ENCODE results near the gene HSD11B1.

Gene HSD11B1

GRCh38 chr1:209755926-209756614 is 51.4 kb downstream of the HSD11B1 start, which contains the start of gene TRAF3IP3:
TRAF3IP3 (plus strand) TSS chr1:209756053; CDS start chr1:209760040, 3,987 bp downstream.
- H2BK12ac ChIP-seq (ENCODE audit: low read length): no peak within 1 kb of the TSS
- H3K36me3 ChIP-seq (replicated peaks in 1 of 2; ENCODE audit: control insufficient read depth in 2 of 2, insufficient read depth in 2 of 2, low read length in 2 of 2): no peaks in the 10 kb centered on the region
- no peak within 1 kb of the TSS for H3K4me3 ChIP-seq (ENCODE audit: low read length in 2 of 2)
- no peak within 1 kb of the TSS for H3K23ac ChIP-seq (ENCODE audit: low read depth, low read length, poor library complexity)
- no peak within 1 kb of the TSS for H4K8ac ChIP-seq (ENCODE audit: low read depth, low read length)
- H3K18ac ChIP-seq (ENCODE audit: low read length): no peak within 1 kb of the TSS
- no peak within 1 kb of the TSS for H3K14ac ChIP-seq (ENCODE audit: low read length)
- no peak for DNase-seq (ENCODE audit: low spot score)
- no peak within 1 kb of the TSS for H2AFZ ChIP-seq (ENCODE audit: low read length)
- H3K4me2 ChIP-seq (ENCODE audit: insufficient read depth, low read length, poor library complexity, severe bottlenecking): no peak within 1 kb of the TSS
- H3K9me3 ChIP-seq (replicated peaks in 1 of 2; ENCODE audit: control insufficient read depth in 2 of 2, insufficient read depth in 1 of 2, low read depth in 1 of 2, low read length in 2 of 2): no peaks in the 10 kb centered on the region
- no peak within 1 kb of the TSS for H3K9ac ChIP-seq (ENCODE audit: low read depth, low read length, poor library complexity)
- H3K27me3 ChIP-seq (ENCODE audit: control insufficient read depth in 3 of 3, insufficient read depth in 3 of 3, low read depth in 1 of 3, low read length in 3 of 3): peaks cover 0 to 21% (median 0%) of the 10 kb centered on the region in 3 experiments
- no peak within 1 kb of the TSS for H2AK5ac ChIP-seq (ENCODE audit: low read depth, low read length)
- no CpG with 5 or more reads among the region's 10 CpGs for WGBS, 2 donors (ENCODE audit: extremely low coverage in 2 of 2, insufficient read length in 2 of 2, insufficient replicate concordance in 1 of 2)
- no peak within 1 kb of the TSS for H3K4ac ChIP-seq (ENCODE audit: low read length)
- no peak within 1 kb of the TSS for H3K27ac ChIP-seq (replicated peaks; ENCODE audit: low read length)
- no peak within 1 kb of the TSS for H2BK15ac ChIP-seq (ENCODE audit: low read length)
- H3K79me1 ChIP-seq (ENCODE audit: low read depth, low read length): no peaks in the 10 kb centered on the region
- no peak within 1 kb of the TSS for H2BK5ac ChIP-seq (ENCODE audit: low read length)
- no peaks in the 10 kb centered on the region for H3K4me1 ChIP-seq (ENCODE audit: control insufficient read depth in 2 of 2, insufficient read depth in 1 of 2, low read depth in 1 of 2, low read length in 2 of 2)
- H4K91ac ChIP-seq (ENCODE audit: low read depth, low read length, poor library complexity): no peak within 1 kb of the TSS
- H2BK120ac ChIP-seq (ENCODE audit: low read depth, low read length): no peak within 1 kb of the TSS

- no peak overlapping the region for H2BK5ac ChIP-seq (ENCODE audit: low read length)
- no peak overlapping the region for H3K18ac ChIP-seq (ENCODE audit: low read length)
- H2BK15ac ChIP-seq (ENCODE audit: low read length): no peak overlapping the region
- no peak overlapping the region for H2BK120ac ChIP-seq (ENCODE audit: low read depth, low read length)
- H2AK5ac ChIP-seq (ENCODE audit: low read depth, low read length): no peak overlapping the region
- no peaks in the 10 kb centered on the region for H3K9me3 ChIP-seq (replicated peaks in 1 of 2; ENCODE audit: control insufficient read depth in 2 of 2, insufficient read depth in 1 of 2, low read depth in 1 of 2, low read length in 2 of 2)
- H4K91ac ChIP-seq (ENCODE audit: low read depth, low read length, poor library complexity): no peak overlapping the region
- no peak overlapping the region for H3K14ac ChIP-seq (ENCODE audit: low read length)
- no peak overlapping the region for H3K23ac ChIP-seq (ENCODE audit: low read depth, low read length, poor library complexity)
- H3K4me1 ChIP-seq (ENCODE audit: control insufficient read depth in 2 of 2, insufficient read depth in 1 of 2, low read depth in 1 of 2, low read length in 2 of 2): no peaks in the 10 kb centered on the region
- no peaks in the 10 kb centered on the region for H3K36me3 ChIP-seq (replicated peaks in 1 of 2; ENCODE audit: control insufficient read depth in 2 of 2, insufficient read depth in 2 of 2, low read length in 2 of 2)
- H4K8ac ChIP-seq (ENCODE audit: low read depth, low read length): no peak overlapping the region
- no peak overlapping the region for H2AFZ ChIP-seq (ENCODE audit: low read length)
- WGBS, 2 donors (ENCODE audit: extremely low coverage in 2 of 2, insufficient read length in 2 of 2, insufficient replicate concordance in 1 of 2): no CpG with 5 or more reads among the region's 5 CpGs
- H3K4me3 ChIP-seq (ENCODE audit: low read length in 2 of 2): no peak overlapping the region
- peaks cover 0 to 28% (median 0%) of the 10 kb centered on the region in 3 experiments for H3K27me3 ChIP-seq (ENCODE audit: control insufficient read depth in 3 of 3, insufficient read depth in 3 of 3, low read depth in 1 of 3, low read length in 3 of 3)
- H3K4ac ChIP-seq (ENCODE audit: low read length): no peak overlapping the region
- H2BK12ac ChIP-seq (ENCODE audit: low read length): no peak overlapping the region
- no peak overlapping the region for H3K4me2 ChIP-seq (ENCODE audit: insufficient read depth, low read length, poor library complexity, severe bottlenecking)
- H3K27ac ChIP-seq (replicated peaks; ENCODE audit: low read length): no peak overlapping the region
- no peaks in the 10 kb centered on the region for H3K79me1 ChIP-seq (ENCODE audit: low read depth, low read length)
- no peak overlapping the region for H3K9ac ChIP-seq (ENCODE audit: low read depth, low read length, poor library complexity)
- DNase-seq (ENCODE audit: low spot score): no peak
Observed at GRCh38 chr1:209756615-209757445, 52.2 kb downstream of the HSD11B1 start.

GRCh38 chr1:209758400-209758799 is 53.8 kb downstream of the HSD11B1 start:
- no peaks in the 10 kb centered on the region for H3K79me1 ChIP-seq (ENCODE audit: low read depth, low read length)
- no peak overlapping the region for H3K14ac ChIP-seq (ENCODE audit: low read length)
- no peak overlapping the region for H2BK5ac ChIP-seq (ENCODE audit: low read length)
- WGBS, 2 donors (ENCODE audit: extremely low coverage in 2 of 2, insufficient read length in 2 of 2, insufficient replicate concordance in 1 of 2): no CpG with 5 or more reads among the region's 3 CpGs
- DNase-seq (ENCODE audit: low spot score): no peak
- no peak overlapping the region for H3K4me2 ChIP-seq (ENCODE audit: insufficient read depth, low read length, poor library complexity, severe bottlenecking)
- H3K18ac ChIP-seq (ENCODE audit: low read length): no peak overlapping the region
- H2BK120ac ChIP-seq (ENCODE audit: low read depth, low read length): no peak overlapping the region
- no peak overlapping the region for H3K27ac ChIP-seq (replicated peaks; ENCODE audit: low read length)
- no peak overlapping the region for H4K8ac ChIP-seq (ENCODE audit: low read depth, low read length)
- no peaks in the 10 kb centered on the region for H3K36me3 ChIP-seq (replicated peaks in 1 of 2; ENCODE audit: control insufficient read depth in 2 of 2, insufficient read depth in 2 of 2, low read length in 2 of 2)
- no peak overlapping the region for H2AK5ac ChIP-seq (ENCODE audit: low read depth, low read length)
- no peaks in the 10 kb centered on the region for H3K9me3 ChIP-seq (replicated peaks in 1 of 2; ENCODE audit: control insufficient read depth in 2 of 2, insufficient read depth in 1 of 2, low read depth in 1 of 2, low read length in 2 of 2)
- H2BK12ac ChIP-seq (ENCODE audit: low read length): no peak overlapping the region
- H3K27me3 ChIP-seq (ENCODE audit: control insufficient read depth in 3 of 3, insufficient read depth in 3 of 3, low read depth in 1 of 3, low read length in 3 of 3): peaks cover 0 to 26% (median 1%) of the 10 kb centered on the region in 3 experiments
- H3K4me1 ChIP-seq (ENCODE audit: control insufficient read depth in 2 of 2, insufficient read depth in 1 of 2, low read depth in 1 of 2, low read length in 2 of 2): no peaks in the 10 kb centered on the region
- no peak overlapping the region for H4K91ac ChIP-seq (ENCODE audit: low read depth, low read length, poor library complexity)
- no peak overlapping the region for H3K4ac ChIP-seq (ENCODE audit: low read length)
- no peak overlapping the region for H2BK15ac ChIP-seq (ENCODE audit: low read length)
- no peak overlapping the region for H3K4me3 ChIP-seq (ENCODE audit: low read length in 2 of 2)
- H2AFZ ChIP-seq (ENCODE audit: low read length): no peak overlapping the region
- H3K23ac ChIP-seq (ENCODE audit: low read depth, low read length, poor library complexity): no peak overlapping the region
- H3K9ac ChIP-seq (ENCODE audit: low read depth, low read length, poor library complexity): no peak overlapping the region

GRCh38 chr1:209759829-209760359 is 55.2 kb downstream of the HSD11B1 start:
- peak overlapping the region; percentile 46 for H3K18ac ChIP-seq (ENCODE audit: low read length)
- no peak overlapping the region for H4K8ac ChIP-seq (ENCODE audit: low read depth, low read length)
- H3K79me1 ChIP-seq (ENCODE audit: low read depth, low read length): no peaks in the 10 kb centered on the region
- H3K4me2 ChIP-seq (ENCODE audit: insufficient read depth, low read length, poor library complexity, severe bottlenecking): no peak overlapping the region
- H4K91ac ChIP-seq (ENCODE audit: low read depth, low read length, poor library complexity): no peak overlapping the region
- H2BK12ac ChIP-seq (ENCODE audit: low read length): no peak overlapping the region
- no peak overlapping the region for H2AFZ ChIP-seq (ENCODE audit: low read length)
- H2BK15ac ChIP-seq (ENCODE audit: low read length): no peak overlapping the region
- H2BK120ac ChIP-seq (ENCODE audit: low read depth, low read length): no peak overlapping the region
- no peaks in the 10 kb centered on the region for H3K9me3 ChIP-seq (replicated peaks in 1 of 2; ENCODE audit: control insufficient read depth in 2 of 2, insufficient read depth in 1 of 2, low read depth in 1 of 2, low read length in 2 of 2)
- no peaks in the 10 kb centered on the region for H3K4me1 ChIP-seq (ENCODE audit: control insufficient read depth in 2 of 2, insufficient read depth in 1 of 2, low read depth in 1 of 2, low read length in 2 of 2)
- H3K23ac ChIP-seq (ENCODE audit: low read depth, low read length, poor library complexity): peak overlapping the region; percentile 26
- no peak overlapping the region for H3K9ac ChIP-seq (ENCODE audit: low read depth, low read length, poor library complexity)
- H3K27ac ChIP-seq (replicated peaks; ENCODE audit: low read length): no peak overlapping the region
- H3K27me3 ChIP-seq (ENCODE audit: control insufficient read depth in 3 of 3, insufficient read depth in 3 of 3, low read depth in 1 of 3, low read length in 3 of 3): peaks cover 0 to 26% (median 1%) of the 10 kb centered on the region in 3 experiments
- H3K36me3 ChIP-seq (replicated peaks in 1 of 2; ENCODE audit: control insufficient read depth in 2 of 2, insufficient read depth in 2 of 2, low read length in 2 of 2): no peaks in the 10 kb centered on the region
- H3K4ac ChIP-seq (ENCODE audit: low read length): no peak overlapping the region
- WGBS, 2 donors (ENCODE audit: extremely low coverage in 2 of 2, insufficient read length in 2 of 2, insufficient replicate concordance in 1 of 2): no CpG with 5 or more reads among the region's 12 CpGs
- H3K14ac ChIP-seq (ENCODE audit: low read length): no peak overlapping the region
- no peak overlapping the region for H3K4me3 ChIP-seq (ENCODE audit: low read length in 2 of 2)
- no peak overlapping the region for H2BK5ac ChIP-seq (ENCODE audit: low read length)
- H2AK5ac ChIP-seq (ENCODE audit: low read depth, low read length): no peak overlapping the region
- no peak for DNase-seq (ENCODE audit: low spot score)

Measured in neuronal stem cell (in vitro differentiated cells).